ENCODE data around the gene TIMM44.
"Not testable (repeated sequence)": the region's sequence is repeated elsewhere in the genome, so short reads cannot be mapped to it uniquely, and the experiment has no call there.

Gene TIMM44

DNA sequence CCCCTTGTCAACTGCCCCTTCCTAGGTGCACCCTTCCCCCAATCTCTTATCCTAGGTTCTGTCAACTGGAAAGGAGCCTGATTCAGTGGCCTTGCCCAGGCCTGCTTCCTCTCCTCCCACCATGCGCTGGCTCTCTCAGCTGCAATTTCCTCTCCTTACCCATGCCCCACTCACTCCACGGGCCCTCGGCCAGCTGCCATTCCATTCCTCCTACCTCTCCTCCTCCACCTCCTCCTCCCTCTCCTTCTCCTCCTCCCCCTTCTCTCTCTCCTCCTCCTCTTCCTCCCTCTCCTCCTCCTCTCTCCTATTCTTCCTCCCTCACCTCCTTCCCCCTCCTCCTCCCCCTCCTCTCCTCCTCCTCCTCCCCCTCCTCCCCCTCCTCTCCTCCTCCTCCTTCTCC is 9.6 kb upstream of the TIMM44 start:
- no peak for DNase-seq (ENCODE audit: low read depth in 2 of 2, low spot score in 1 of 2)

DNA sequence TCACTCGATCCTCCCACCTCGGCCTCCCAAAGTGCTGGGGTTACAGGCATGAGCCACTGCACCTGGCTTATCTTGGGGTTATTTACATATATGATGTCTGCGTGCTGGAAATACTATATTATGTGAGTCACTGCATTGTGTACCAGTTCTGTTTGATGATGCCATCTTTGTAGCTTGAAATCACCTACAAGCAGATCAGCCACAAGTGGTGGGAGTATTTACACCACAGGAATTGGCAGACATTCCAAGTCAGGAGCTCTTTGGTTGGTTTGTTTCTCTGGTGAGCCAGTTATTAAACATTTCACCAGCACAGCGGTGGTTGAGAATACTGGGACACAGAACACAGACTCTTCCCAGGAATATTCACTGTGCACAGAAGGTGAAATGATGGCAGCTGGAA is 4.5 kb upstream of the TIMM44 start:
- no peak for DNase-seq (ENCODE audit: low read depth in 2 of 2, low spot score in 1 of 2)

DNA sequence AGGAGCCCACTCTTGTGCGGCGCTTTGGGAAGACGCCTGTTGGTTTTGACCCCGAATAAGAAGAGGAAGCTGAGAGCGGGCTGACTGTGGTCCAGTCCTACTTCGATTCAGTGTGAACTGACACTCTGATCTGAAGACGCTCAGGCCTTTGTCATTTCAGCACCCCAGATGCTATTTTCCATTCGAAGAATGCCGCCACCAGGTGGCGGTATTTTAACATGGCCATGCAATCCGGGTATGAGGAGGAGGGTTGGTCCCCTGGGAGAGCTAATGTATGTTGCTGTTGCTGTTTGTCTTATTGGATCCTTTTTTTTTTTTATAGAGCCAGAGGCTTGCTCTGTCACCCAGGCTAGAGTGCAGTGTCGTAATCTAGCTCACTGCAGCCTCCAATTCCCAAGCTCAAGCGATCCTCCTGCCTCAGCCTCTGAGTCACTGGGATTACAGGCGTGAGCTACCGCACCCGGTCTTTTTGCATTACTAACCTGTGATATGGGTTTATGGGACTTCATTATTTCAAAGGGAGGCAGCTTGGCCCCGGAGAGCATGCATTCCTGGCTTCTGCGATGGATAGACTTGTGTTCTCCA is 803 bp upstream of the TIMM44 start:
- DNase-seq (ENCODE audit: low read depth in 2 of 2, low spot score in 1 of 2), result peak; percentile 73 to 76

DNA sequence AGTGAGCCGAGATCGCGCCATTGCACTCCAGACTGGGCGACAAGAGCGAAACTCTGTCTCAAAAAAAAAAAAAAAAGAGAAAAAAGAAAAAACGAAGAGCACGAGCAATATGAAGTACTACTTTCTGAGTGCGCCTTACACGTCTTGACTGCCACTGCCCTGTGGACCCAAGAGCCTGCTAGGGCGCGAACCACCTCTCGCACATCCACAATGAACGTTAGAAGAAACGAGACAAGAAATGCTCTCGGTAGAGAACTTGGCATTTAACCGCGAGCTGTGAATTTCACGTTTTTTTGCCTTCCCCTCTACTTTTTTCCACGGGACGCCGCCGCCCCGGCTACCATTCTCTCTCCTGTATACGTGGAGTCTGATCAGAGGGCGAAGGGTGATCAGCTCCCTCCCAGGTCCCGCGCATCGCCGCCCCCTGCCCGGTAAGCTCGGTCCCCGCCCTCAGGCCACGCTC is 454 bp downstream of the TIMM44 start:
- DNase-seq (ENCODE audit: low read depth in 2 of 2, low spot score in 1 of 2), result no peak

DNA sequence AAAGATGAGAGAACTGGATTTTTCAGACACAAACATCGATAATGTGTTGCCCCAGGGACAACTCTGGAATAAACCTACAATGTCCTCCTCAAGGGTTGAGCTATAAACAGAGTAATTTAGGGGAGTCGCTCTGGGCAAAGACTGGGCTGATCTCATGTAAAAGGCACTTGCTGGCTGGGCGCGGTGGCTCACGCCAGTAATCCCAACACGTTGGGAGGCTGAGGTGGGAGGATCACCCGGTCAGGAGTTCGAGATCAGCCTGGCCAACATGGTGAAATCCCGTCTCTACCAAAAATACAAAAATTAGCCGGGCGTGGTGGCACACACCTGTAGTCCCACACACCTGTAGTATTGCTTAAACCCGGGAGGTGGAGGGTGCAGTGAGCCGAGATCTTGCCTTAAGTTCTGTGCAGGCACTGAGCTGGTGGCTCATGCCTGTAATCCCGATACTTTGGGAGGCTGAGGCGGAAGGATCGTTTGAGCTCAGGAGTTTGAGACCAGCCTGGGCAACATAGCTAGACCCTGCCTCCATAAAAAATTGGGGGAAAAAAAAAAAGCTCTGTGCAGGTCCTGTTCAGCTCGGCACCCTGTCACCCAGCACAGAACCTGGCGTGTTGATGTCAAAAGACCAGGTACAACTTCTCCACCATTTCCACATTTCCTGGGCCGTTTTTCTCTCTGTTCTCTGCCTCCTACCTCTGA is 1.4 kb downstream of the TIMM44 start:
- no peak for DNase-seq (ENCODE audit: low read depth in 2 of 2, low spot score in 1 of 2)

DNA sequence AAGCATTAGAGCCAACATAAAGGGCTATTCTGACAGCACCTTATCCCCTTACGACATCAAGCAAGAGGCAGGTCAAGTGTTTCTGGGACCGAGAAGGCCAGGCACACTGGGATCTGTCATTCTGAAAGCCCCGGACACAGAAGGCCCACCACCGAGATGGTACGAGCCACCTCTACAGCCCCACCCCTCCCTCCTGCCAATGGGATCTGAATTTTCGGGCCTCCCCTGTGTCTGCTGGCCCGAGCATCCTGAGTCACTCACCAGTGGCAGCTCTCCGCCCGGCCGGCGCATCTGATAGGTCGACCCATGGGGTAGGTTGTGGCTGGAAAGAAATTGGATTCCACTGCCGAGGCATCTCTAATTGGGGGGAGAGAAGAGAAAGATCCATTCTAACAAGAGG is 2.6 kb downstream of the TIMM44 start:
- no peak for DNase-seq (ENCODE audit: low read depth in 2 of 2, low spot score in 1 of 2)

DNA sequence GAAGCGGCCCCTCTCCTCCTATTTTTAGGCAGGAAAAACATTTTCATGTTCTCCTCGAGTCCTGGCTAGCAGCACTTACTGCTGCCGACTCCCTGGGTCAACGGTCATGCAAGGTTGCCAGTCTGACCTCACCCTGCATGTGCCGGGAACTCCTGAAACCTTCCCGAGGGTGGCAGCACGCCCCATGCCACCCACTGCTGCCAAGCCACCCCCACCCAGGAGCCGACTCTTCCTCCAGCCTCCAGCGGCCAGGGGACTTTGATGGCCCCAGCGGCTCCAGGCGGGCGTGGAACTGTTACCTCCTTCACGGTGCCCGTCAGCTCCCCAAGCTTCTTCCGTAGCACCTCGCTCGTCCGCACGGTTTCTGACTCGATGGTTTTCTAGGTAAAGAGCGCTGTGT is 8.7 kb downstream of the TIMM44 start:
- no peak for DNase-seq (ENCODE audit: low read depth in 2 of 2, low spot score in 1 of 2)

DNA sequence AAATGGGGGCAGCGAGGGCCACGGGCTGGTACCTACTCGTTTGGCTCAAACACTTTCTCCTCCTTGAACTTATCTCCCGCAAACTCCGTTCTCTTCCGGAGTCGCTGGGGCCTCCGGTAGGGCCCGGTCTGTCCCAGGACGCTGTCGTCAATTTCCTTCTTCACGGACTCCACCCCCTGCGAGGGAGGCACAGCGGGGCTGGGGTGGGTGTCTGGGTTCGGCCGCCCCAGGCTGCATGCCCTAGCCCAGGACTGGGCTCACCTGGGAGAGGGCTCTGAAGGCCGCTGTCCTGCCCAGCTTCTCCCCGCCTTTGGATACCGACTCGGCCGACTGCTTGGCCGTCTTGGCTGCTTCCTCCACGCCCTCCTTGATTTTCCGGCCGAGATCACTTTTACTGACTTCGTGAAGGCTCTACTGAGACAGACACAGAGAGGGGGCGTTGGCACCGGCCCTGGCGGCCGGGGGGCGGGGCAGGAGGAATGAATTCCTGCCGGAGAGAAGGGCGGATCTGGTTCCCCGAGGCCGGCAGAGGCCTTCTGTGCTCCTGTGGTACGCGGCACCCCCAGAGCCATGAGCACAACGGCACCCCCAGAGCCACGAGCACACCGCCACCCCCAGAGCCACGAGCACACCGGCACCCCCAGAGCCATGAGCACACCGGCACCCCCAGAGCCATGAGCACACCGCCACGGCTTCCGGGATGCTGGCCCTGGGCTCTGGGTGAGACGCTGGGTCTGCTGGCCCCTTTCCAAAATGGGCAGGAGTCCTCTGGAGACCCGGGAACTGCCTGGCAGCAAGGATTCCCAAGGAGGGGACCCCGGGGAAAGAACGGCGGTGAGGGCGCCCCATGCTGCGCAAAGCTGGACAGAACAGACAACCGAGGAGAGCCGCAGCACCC is 9.4 kb downstream of the TIMM44 start:
- DNase-seq (ENCODE audit: low read depth in 2 of 2, low spot score in 1 of 2), result no peak

DNA sequence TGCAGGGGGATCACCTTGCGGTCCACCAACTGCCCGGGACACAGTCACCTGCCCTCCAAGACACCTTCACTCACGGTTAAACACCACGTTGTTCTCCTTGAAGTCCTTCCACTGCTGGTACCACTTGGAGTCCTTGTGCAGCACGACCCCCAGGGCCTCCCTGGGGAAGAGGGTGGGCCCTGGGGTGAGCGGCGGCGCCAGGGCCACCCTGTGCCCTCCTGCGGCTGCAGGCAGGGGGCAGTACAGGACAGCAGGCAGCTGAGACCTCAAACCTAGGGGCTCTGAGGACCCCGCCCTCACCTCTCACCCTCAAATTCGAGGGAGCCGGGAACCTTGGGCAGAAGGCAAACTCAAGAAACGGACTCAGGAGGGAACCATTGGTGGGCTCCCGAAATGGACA is 10.1 kb downstream of the TIMM44 start:
- DNase-seq (ENCODE audit: low read depth in 2 of 2, low spot score in 1 of 2), result no peak

DNA sequence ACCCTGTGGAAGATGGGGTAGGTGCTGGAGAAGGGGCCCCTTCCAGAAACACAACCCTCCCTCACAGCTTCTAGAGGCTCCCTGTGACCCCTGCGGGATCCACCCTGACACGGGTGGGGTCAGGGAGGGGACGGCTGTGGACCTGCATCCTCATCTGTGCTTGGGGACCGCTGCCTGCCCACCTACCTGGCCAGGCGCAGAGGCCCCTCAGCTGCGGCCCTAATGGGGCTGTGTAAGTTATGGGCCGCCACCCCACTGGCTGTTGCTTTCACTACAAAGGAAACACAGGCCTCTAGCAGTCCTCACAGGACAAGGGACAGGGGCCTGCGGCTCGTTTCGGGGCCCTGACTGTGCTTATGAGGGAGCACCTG is 10.6 kb downstream of the TIMM44 start:
- no peak for DNase-seq (ENCODE audit: low read depth in 2 of 2, low spot score in 1 of 2)

DNA sequence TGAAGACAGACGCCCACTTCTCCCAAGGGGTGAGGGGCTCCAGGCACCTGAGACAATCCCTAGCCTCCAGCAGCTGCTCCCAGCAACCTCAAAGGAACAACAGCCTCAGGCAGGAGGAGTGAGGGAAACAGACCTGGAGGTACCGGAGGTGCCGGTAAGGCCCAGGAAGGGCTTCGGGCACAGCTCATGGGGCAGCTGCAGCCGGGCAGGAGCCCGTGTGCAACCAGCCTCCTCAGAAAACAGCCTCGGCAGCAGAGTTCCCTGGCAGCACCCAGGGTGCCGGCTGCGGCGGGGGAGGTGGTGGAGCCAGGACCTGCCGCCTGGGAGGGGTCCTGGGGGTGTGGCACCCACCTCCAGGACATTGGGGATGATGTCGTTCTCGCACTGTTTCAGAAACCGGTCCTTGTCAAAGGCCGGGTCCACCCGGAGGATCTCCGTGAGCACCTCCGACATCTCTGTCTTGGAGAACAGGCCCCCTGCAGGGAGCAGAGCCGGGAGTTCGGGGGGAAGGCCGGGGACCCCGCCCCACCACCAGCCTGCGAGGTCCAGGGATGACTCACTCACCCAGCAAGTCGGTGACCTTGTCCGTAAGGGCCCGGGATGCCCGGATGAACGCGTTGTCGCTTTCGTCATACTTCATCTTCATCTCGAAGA is 11.1 kb downstream of the TIMM44 start:
- DNase-seq (ENCODE audit: low read depth in 2 of 2, low spot score in 1 of 2), result no peak

DNA sequence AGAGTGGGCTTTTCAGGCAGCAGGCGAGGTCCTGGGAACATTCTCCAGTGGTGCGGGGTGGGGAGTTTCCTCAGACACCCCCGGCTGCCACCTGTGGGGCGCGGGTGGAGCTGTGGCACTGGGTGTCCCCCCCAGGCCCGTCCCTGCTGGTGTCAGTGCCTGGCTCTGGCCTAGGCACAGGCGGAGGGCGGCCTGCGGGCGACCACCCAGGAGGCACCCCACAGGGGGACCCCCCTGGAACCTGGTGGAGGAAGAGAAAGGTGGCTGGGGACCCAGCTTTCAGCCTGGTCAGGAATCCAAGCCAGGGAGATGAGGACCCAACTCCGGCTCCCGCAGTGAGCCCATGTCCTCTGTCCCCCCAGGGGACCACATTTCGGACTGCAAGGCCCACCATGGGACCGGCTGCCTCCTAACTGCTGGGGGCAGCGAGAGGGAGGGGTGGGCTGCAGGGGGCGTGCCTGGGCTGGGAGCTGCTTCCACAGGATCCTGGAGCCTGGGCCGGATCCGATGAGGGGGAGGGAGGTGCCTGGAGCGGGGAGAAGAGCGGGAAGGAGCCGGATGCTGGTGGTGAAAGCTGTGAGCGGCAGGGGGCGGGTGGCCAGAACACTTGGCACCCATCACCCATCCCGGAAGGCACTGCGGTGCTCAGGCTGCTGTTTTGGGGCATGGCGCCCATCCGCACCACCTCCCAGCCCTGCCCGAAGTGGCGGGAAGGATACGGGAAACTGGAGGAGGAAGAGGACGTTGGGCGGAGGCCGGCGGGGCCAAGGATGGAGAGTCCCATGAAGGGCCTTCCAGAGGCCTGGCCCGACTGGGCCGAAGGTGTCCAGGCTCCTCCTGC is 12.0 kb downstream of the TIMM44 start:
- DNase-seq (ENCODE audit: low read depth in 2 of 2, low spot score in 1 of 2), result no peak

DNA sequence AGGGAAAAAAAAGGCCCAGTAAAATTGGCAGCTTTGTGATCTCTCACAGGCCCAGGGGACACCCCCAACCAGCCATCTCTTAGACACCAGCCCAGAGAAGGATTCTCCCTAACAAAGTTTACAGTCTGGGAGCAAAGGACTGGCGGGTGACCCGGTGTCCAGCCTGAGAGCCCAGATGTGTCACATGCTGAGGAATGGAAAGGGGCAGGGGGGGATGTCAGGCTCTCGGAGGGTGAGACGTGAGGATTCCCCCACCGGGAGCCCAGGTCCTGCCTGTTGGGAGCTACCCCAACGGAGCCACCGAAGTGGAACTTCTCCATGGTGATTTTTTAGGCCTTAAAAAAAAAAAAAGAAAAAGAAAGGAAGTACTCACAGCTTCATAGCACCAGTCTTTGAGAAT is 12.7 kb downstream of the TIMM44 start:
- DNase-seq (ENCODE audit: low read depth in 2 of 2, low spot score in 1 of 2), result no peak

DNA sequence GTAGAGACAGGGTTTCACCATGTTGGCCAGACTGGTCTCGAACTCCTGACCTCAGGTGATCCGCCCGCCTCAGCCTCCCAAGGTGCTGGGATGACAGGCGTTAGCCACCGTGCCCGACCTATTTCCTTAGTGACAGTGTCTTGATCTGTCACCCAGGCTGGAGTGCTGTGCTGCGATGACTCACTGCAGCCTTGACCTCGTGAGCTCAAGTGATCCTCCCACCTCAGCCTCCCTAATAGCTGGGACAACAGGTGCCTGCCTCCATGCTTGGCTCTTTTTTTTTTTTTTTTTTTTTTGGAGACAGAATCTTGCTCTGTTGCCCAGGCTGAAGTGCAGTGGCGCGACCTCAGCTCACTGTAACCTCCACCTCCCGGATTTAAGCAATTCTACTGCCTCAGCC is 13.4 kb downstream of the TIMM44 start:
- DNase-seq (ENCODE audit: low read depth in 2 of 2, low spot score in 1 of 2), result not testable (repeated sequence)

DNA sequence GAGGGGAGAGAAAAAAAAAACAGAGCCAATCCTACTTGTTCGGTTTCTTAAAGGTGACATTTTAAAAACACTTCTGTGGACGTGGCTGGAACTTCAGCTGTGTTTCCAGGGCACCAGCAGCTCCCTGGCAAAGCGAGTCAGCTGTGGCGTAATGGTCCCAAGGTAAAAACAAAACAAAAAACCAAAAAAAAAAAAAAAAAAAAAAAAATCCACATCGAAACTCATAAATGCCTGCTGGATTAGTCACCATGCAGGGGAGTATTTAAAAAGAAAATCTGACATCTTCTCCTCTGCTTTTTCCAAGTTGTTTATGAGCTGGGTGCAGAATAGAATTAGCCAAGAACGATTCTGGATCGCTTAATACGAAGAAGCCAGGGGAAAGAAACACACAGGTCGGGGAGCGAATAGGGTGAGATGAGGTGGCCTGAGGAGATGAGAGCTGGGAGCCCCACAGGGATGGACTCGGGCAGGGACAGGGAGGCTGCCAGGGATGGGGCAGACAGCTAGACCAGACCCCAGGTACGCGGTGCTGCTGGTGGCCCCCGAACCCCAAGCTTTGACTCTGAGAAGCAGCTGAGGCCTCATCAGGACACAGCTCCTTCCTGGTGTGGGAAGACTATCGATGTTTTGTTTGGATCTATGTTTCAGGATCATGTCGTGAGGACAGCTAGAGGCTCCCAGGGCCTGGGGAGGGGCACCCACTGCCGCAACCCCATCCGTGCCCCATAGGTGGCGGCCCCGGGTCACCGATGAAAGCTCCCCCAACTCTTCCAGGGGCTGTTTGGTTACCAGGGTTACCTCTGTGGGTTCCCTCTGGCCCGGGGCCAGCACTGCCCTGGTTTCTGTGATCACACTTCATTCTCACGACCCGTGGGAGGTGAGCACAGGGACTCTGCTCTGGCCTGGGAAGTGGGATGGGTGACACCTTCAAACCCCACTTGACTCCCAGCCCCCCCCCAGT is 14.4 kb downstream of the TIMM44 start:
- DNase-seq (ENCODE audit: low read depth in 2 of 2, low spot score in 1 of 2), result peak in 1 of 2 donors; percentile 29

DNA sequence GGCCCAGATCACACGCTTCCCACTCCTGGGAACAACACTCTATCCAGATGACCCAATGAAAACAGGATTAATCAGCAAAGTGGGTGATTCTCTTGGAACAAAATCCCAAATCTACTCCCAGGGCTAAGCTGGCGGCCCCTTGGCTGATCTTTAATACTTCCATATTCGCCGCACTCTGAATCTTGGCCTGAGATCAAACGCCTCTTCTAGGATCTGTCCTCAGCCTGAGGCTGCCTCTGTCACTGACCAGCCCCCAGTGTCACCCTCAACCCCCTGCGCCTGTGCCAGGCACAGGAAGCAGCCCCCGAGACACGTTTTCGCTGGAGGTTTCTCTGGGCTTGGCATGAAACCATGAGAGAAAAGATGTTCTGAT is 15.1 kb downstream of the TIMM44 start:
- no peak for DNase-seq (ENCODE audit: low read depth in 2 of 2, low spot score in 1 of 2)

DNA sequence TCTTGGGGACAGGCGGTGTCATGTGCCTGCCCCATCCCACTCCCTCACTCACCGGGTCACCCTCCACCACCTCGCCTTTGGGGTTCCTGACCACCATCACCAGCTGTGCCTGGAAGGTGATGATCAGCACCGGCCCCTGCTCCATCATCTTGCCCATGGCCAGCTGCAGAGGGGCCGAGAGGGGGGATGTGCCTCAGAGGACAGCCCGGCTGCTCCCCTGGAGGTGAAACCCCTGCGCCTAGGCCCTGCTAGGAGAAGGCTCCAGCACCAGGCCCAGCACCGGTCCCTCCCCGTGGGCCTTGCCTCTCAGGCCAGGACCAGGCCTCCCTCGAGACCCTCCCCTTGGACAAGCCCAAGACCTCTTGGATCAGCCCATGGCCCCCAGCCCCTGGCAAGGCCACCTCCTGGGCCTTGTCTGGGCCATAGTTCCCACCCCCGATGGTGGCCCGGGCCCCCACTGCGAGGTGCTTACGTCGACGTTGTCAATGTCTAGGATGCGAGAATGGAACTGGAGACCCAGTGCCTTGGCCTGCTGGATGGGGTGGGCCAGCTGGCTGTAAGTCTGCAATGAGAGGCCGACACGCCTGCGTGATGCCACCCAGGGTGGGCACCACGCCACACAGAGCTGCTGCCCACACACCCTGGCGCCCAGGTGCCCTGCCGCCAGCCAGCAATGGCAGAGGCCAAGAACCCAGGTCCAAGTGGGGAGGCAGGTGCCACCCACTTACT is 15.7 kb downstream of the TIMM44 start:
- no peak for DNase-seq (ENCODE audit: low read depth in 2 of 2, low spot score in 1 of 2)

DNA sequence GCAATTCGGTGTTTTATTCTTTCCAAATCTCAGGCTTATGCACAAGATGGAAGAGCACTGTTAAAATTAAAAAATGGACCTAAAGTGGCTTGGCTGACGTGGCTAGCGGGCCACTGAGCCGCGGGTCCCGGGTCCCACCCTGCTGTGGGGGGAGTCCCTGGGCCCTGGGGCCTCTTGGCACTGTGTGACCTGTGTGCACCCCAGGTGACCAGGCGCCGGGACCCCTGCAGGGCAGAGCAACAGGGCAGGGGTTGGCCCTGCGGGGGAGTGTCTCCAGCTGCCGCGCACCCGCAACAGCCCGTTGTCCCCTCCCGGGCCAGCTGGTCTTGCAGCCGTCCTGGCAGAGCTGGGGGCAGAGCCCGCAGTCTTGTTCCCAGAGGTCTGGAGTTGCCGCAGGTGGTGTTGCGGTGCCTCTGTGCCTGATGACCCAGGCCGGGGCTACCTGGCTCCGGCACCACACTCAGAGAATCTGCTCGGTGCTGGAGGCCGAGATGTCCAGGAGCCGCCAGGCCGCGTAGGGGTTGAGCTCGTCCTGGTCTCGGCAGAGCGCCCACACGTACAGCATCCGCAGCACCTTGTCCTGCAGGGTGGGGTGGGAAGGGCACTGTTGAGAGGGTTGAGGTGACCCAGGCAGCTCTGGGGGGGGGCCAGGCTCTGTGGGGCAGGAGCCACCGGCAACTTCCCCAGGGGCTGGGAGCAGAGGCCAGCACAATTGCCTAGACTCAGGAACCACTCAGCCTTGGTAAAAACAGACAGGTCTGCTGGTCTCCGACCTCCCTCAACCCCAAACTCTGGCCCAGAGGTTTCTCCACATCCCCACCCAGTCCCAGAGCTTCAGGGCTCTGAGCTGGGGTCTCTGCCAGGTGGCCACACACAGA is 16.5 kb downstream of the TIMM44 start:
- no peak for DNase-seq (ENCODE audit: low read depth in 2 of 2, low spot score in 1 of 2)
